ENCODE results near the gene GUK1.

GUK1 gene

GRCh38 chr1:228148935-228149405 lies 8.9 kb downstream of the GUK1 start:
- H3K4me1 ChIP-seq (ENCODE audit: control insufficient read depth in 2 of 2, insufficient read depth in 2 of 2, low read length in 2 of 2), result peaks cover 0 to 4% of the 10 kb centered on the region in 2 donors
- no peak overlapping the region for H3K4me3 ChIP-seq (ENCODE audit: low read length in 2 of 2)
- no peak overlapping the region for H3K9ac ChIP-seq (ENCODE audit: low read depth in 1 of 2, low read length in 2 of 2)

GRCh38 chr1:228149406-228150119 lies 9.5 kb downstream of the GUK1 start, which contains the start of gene GJC2:
Gene GJC2, plus strand, starts transcription at chr1:228149930. Its CDS starts 7,829 bp downstream, at chr1:228157759.
- Histone ChIP-seq H3K27ac (ENCODE audit: low read depth in 2 of 2, low read length in 2 of 2) (peak within 1 kb of the TSS; percentile 44 to 63), H3K36me3 (ENCODE audit: control insufficient read depth in 2 of 2, insufficient read depth in 2 of 2, low read length in 2 of 2) (peaks cover 14 to 16% of the 10 kb centered on the region in 2 donors), H3K4me1 (ENCODE audit: control insufficient read depth in 2 of 2, insufficient read depth in 2 of 2, low read length in 2 of 2) (peaks cover 0 to 4% of the 10 kb centered on the region in 2 donors), H3K4me3 (ENCODE audit: low read length in 2 of 2) (no peak within 1 kb of the TSS), H3K27me3 (ENCODE audit: control insufficient read depth in 2 of 2, insufficient read depth in 2 of 2, low read length in 2 of 2) (no peaks in the 10 kb centered on the region), H3K9me3 (ENCODE audit: control insufficient read depth in 2 of 2, low read length in 2 of 2) (no peaks in the 10 kb centered on the region), H3K9ac (ENCODE audit: low read depth in 1 of 2, low read length in 2 of 2) (peak within 1 kb of the TSS; percentile 6 to 15)

More at GRCh38 chr1:228148935-228149405, 8.9 kb downstream of the GUK1 start:
- H3K9me3 ChIP-seq (ENCODE audit: control insufficient read depth in 2 of 2, low read length in 2 of 2), result no peaks in the 10 kb centered on the region
- H3K27ac ChIP-seq (ENCODE audit: low read depth in 2 of 2, low read length in 2 of 2), result peak overlapping the region; percentile 44 to 63
- no peaks in the 10 kb centered on the region for H3K27me3 ChIP-seq (ENCODE audit: control insufficient read depth in 2 of 2, insufficient read depth in 2 of 2, low read length in 2 of 2)
- H3K36me3 ChIP-seq (ENCODE audit: control insufficient read depth in 2 of 2, insufficient read depth in 2 of 2, low read length in 2 of 2), result peaks cover 14 to 16% of the 10 kb centered on the region in 2 donors

GRCh38 chr1:228150120-228150460 lies 10.0 kb downstream of the GUK1 start:
- Histone ChIP-seq H3K36me3 (ENCODE audit: control insufficient read depth in 2 of 2, insufficient read depth in 2 of 2, low read length in 2 of 2) (peaks cover 14 to 16% of the 10 kb centered on the region in 2 donors), H3K9me3 (ENCODE audit: control insufficient read depth in 2 of 2, low read length in 2 of 2) (no peaks in the 10 kb centered on the region), H3K9ac (ENCODE audit: low read depth in 1 of 2, low read length in 2 of 2) (peak overlapping the region in 1 of 2 donors; percentile 15), H3K27me3 (ENCODE audit: control insufficient read depth in 2 of 2, insufficient read depth in 2 of 2, low read length in 2 of 2) (no peaks in the 10 kb centered on the region), H3K4me1 (ENCODE audit: control insufficient read depth in 2 of 2, insufficient read depth in 2 of 2, low read length in 2 of 2) (peaks cover 0 to 4% of the 10 kb centered on the region in 2 donors), H3K27ac (ENCODE audit: low read depth in 2 of 2, low read length in 2 of 2) (peak overlapping the region; percentile 44 to 63), H3K4me3 (ENCODE audit: low read length in 2 of 2) (no peak overlapping the region)

- H3K9ac ChIP-seq (ENCODE audit: low read depth in 1 of 2, low read length in 2 of 2), result peak overlapping the region in 1 of 2 donors; percentile 15
- peaks cover 0 to 4% of the 10 kb centered on the region in 2 donors for H3K4me1 ChIP-seq (ENCODE audit: control insufficient read depth in 2 of 2, insufficient read depth in 2 of 2, low read length in 2 of 2)
- H3K9me3 ChIP-seq (ENCODE audit: control insufficient read depth in 2 of 2, low read length in 2 of 2), result no peaks in the 10 kb centered on the region
- peak overlapping the region; percentile 44 to 63 for H3K27ac ChIP-seq (ENCODE audit: low read depth in 2 of 2, low read length in 2 of 2)
- H3K36me3 ChIP-seq (ENCODE audit: control insufficient read depth in 2 of 2, insufficient read depth in 2 of 2, low read length in 2 of 2), result peaks cover 14 to 16% of the 10 kb centered on the region in 2 donors
- H3K27me3 ChIP-seq (ENCODE audit: control insufficient read depth in 2 of 2, insufficient read depth in 2 of 2, low read length in 2 of 2), result no peaks in the 10 kb centered on the region
- no peak overlapping the region for H3K4me3 ChIP-seq (ENCODE audit: low read length in 2 of 2)
Observed at GRCh38 chr1:228150461-228151179, 10.5 kb downstream of the GUK1 start.

GRCh38 chr1:228151180-228151925 lies 11.3 kb downstream of the GUK1 start:
- H3K9me3 ChIP-seq (ENCODE audit: control insufficient read depth in 2 of 2, low read length in 2 of 2), result no peaks in the 10 kb centered on the region
- peaks cover 10 to 12% of the 10 kb centered on the region in 2 donors for H3K36me3 ChIP-seq (ENCODE audit: control insufficient read depth in 2 of 2, insufficient read depth in 2 of 2, low read length in 2 of 2)
- no peaks in the 10 kb centered on the region for H3K27me3 ChIP-seq (ENCODE audit: control insufficient read depth in 2 of 2, insufficient read depth in 2 of 2, low read length in 2 of 2)
- peaks cover 0 to 4% of the 10 kb centered on the region in 2 donors for H3K4me1 ChIP-seq (ENCODE audit: control insufficient read depth in 2 of 2, insufficient read depth in 2 of 2, low read length in 2 of 2)
- H3K4me3 ChIP-seq (ENCODE audit: low read length in 2 of 2), result no peak overlapping the region
- H3K27ac ChIP-seq (ENCODE audit: low read depth in 2 of 2, low read length in 2 of 2), result peak overlapping the region; percentile 44 to 63
- no peak overlapping the region for H3K9ac ChIP-seq (ENCODE audit: low read depth in 1 of 2, low read length in 2 of 2)

GRCh38 chr1:228152097-228152917 lies 12.2 kb downstream of the GUK1 start:
- peaks cover 4 to 9% of the 10 kb centered on the region in 2 donors for H3K36me3 ChIP-seq (ENCODE audit: control insufficient read depth in 2 of 2, insufficient read depth in 2 of 2, low read length in 2 of 2)
- no peak overlapping the region for H3K9ac ChIP-seq (ENCODE audit: low read depth in 1 of 2, low read length in 2 of 2)
- H3K4me1 ChIP-seq (ENCODE audit: control insufficient read depth in 2 of 2, insufficient read depth in 2 of 2, low read length in 2 of 2), result peaks cover 0 to 4% of the 10 kb centered on the region in 2 donors
- no peaks in the 10 kb centered on the region for H3K27me3 ChIP-seq (ENCODE audit: control insufficient read depth in 2 of 2, insufficient read depth in 2 of 2, low read length in 2 of 2)
- no peak overlapping the region for H3K27ac ChIP-seq (ENCODE audit: low read depth in 2 of 2, low read length in 2 of 2)
- H3K9me3 ChIP-seq (ENCODE audit: control insufficient read depth in 2 of 2, low read length in 2 of 2), result no peaks in the 10 kb centered on the region
- no peak overlapping the region for H3K4me3 ChIP-seq (ENCODE audit: low read length in 2 of 2)

- H3K9me3 ChIP-seq (ENCODE audit: control insufficient read depth in 2 of 2, low read length in 2 of 2), result no peaks in the 10 kb centered on the region
- H3K9ac ChIP-seq (ENCODE audit: low read depth in 1 of 2, low read length in 2 of 2), result no peak overlapping the region
- H3K36me3 ChIP-seq (ENCODE audit: control insufficient read depth in 2 of 2, insufficient read depth in 2 of 2, low read length in 2 of 2), result peaks cover 4 to 6% of the 10 kb centered on the region in 2 donors
- no peak overlapping the region for H3K27ac ChIP-seq (ENCODE audit: low read depth in 2 of 2, low read length in 2 of 2)
- no peaks in the 10 kb centered on the region for H3K27me3 ChIP-seq (ENCODE audit: control insufficient read depth in 2 of 2, insufficient read depth in 2 of 2, low read length in 2 of 2)
- H3K4me3 ChIP-seq (ENCODE audit: low read length in 2 of 2), result no peak overlapping the region
- H3K4me1 ChIP-seq (ENCODE audit: control insufficient read depth in 2 of 2, insufficient read depth in 2 of 2, low read length in 2 of 2), result peaks cover 0 to 4% of the 10 kb centered on the region in 2 donors
Observed at GRCh38 chr1:228152918-228153258, 12.8 kb downstream of the GUK1 start.

GRCh38 chr1:228154021-228154669 lies 14.1 kb downstream of the GUK1 start:
- Histone ChIP-seq H3K36me3 (ENCODE audit: control insufficient read depth in 2 of 2, insufficient read depth in 2 of 2, low read length in 2 of 2) (no peaks in the 10 kb centered on the region), H3K4me3 (ENCODE audit: low read length in 2 of 2) (no peak overlapping the region), H3K27me3 (ENCODE audit: control insufficient read depth in 2 of 2, insufficient read depth in 2 of 2, low read length in 2 of 2) (no peaks in the 10 kb centered on the region), H3K9ac (ENCODE audit: low read depth in 1 of 2, low read length in 2 of 2) (no peak overlapping the region), H3K27ac (ENCODE audit: low read depth in 2 of 2, low read length in 2 of 2) (no peak overlapping the region), H3K9me3 (ENCODE audit: control insufficient read depth in 2 of 2, low read length in 2 of 2) (no peaks in the 10 kb centered on the region), H3K4me1 (ENCODE audit: control insufficient read depth in 2 of 2, insufficient read depth in 2 of 2, low read length in 2 of 2) (peaks cover 0 to 4% of the 10 kb centered on the region in 2 donors)
